NCI-H526 treated with DMSO at 0.1 percent for 48 hours (cell line): Measurements from ENCODE around the gene TNS1.

Experiments used
- DNase-seq: peaks from one replicate; lab custom pipeline; 2025; lab: John Stamatoyannopoulos, UW

TNS1 gene

GRCh38 chr2:217980036-217980435, 22.8 kb downstream of the TNS1 start:
- no peak for DNase-seq

DNA sequence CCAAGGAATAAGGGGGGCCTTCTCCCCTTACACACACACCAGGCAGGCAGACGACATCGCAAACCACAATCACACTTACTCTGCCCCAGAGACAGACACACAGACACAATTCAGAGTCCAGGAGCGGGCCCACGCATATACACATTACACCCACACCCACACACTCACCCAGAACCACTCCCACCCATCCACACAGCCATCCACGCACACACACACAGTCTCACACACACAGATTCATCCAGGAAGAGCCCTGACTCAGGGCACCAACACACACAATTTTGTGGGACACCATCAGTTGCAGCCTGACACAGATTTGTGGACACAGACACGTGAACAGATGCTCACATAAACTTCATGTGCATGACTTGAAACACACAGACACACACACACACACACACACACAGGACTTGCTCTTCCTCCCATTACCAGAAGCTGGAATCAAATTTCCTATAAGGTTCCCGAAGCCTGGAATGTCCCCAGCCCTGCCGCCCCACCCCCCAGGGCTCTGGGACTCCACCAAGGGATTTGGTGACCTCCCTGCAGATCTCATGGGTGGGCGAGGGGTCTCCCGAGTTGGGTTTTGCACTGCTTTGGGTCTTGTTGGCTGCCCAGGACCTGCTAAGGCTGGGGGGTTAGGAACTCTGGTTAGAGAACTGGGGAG, 23.5 kb downstream of the TNS1 start:
- DNase-seq, result no peak

DNA sequence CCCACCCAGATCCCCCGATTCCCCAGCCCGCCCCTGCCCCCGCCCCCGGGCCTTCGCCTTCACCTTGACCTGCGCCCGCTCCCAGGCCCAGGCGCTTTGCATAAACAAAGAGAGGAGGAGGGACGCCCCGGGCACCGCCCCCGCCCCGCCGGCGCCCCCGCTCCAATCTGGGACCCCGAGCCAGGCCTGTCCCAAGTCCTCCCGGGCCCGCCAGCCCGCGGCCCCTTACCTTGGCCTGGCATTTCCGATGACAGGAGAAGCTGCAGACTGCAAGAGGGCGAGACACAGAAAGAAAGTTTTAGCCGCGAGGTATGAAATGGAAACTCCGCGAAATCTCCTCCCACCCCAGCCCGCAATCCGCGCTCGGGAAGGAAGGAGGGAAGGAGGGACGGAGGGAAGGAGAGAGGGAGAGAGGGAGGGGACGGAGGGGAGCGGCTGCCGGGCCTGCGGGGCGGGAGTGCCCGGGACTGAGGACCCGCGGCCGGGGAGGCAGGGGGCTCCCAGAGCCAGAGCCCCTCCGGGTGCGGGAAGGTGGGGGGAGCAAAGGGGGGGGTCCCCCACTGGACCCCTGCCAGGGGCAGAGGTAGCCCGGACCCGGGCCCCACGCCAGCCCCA, 24.2 kb downstream of the TNS1 start:
- DNase-seq, result no peak

DNA sequence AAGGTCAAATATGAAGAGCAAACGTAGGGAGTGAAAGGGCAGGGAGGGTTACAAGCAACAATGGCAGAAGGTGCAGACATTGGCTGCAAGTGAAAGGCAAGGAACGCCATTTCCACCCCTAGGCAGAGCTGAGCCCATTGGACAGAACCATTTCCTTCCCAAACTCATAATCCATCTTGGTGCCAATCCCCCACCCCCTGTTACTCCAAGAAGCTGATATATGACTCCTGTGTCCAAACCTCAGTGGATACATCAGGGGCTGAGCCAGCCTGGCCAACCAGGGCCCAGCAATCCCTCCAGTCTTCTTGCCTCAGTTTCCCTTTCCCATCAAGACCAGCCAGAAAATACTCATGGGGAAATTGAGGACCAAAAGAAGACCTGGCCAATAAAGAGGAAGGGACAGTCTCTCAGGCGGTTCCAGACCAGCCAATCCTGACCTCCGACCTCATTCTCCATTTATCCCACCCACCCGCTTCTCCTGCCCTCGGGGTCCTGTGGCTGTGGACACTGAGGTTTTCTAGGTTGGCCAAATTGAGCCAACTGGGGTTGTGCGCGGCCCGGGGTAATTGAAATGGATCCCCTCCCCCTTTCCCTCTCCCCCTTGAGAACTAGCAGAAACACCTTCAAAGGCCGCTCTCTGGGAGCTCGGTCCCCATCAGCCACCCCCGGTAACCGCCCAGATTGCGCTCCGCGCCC, 24.8 kb downstream of the TNS1 start:
- DNase-seq, result no peak

DNA sequence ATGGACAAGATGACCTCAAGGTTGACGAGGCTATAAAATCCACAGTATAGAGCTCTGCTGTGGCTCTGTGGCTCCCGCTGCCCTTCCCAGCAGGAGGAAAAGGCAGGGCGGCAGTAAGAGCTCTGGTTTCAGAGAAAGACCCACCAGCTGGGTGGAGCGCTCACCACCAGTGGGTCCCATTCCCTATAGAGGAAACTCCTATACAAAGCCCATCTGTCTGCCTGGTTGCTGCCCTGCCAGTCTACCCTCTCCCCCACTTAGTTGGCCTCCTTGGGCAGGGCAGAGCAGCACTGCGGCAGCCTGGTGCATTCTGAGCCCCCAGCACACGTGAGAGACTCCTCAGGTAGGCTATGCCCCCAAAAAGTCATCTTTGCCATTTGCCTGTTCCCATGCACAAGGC, 26.5 kb downstream of the TNS1 start:
- DNase-seq, result no peak

GRCh38 chr2:217975626-217976025, 27.2 kb downstream of the TNS1 start:
- no peak for DNase-seq

- DNase-seq, result no peak
Observed at GRCh38 chr2:217974389-217975005, 28.3 kb downstream of the TNS1 start.

GRCh38 chr2:217973008-217973787, 29.6 kb downstream of the TNS1 start:
- DNase-seq, result no peak

DNA sequence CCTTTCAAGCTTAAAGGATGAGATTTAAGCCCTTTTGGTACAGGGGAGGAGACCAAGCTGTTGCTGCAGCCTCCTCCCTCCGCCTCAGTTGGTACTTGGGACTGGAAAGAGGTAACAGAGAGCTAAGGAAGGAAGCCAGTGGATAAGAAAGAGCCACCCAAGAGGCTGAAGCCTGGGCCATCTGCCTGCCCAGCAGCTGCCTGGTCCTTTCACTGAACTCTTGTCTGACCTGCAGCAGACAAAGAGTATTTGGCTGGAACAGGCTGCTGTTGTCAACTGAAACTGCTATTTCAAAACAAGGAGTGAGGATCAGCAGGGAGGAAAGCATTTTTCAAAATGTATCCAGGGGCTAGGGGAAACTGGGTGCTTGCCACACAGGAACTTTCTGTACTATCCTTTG, 30.3 kb downstream of the TNS1 start:
- DNase-seq, result no peak

- no peak for DNase-seq
Observed at GRCh38 chr2:217972037-217972436, 30.8 kb downstream of the TNS1 start.

DNA sequence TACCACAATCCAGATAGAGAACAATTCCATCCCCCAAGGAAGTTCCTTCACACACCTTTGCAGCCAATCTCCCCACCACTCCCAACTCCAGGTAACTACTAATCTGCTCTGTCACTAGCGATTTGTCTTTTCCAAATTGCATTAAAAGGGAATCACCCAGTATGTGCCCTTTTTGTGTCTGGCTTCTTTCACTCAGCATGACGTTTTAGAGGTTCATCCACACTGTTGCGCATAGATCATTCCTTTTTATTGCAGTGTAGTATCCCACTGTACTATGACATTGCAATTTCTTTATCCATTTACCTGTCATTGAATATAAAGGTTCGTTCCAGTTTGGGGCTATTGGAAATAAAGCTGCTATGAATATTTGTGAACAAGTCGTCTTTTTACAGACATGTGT, 31.6 kb downstream of the TNS1 start:
- DNase-seq, result no peak

GRCh38 chr2:217970206-217970605, 32.6 kb downstream of the TNS1 start:
- no peak for DNase-seq

GRCh38 chr2:217969588-217969987, 33.2 kb downstream of the TNS1 start:
- no peak for DNase-seq

DNA sequence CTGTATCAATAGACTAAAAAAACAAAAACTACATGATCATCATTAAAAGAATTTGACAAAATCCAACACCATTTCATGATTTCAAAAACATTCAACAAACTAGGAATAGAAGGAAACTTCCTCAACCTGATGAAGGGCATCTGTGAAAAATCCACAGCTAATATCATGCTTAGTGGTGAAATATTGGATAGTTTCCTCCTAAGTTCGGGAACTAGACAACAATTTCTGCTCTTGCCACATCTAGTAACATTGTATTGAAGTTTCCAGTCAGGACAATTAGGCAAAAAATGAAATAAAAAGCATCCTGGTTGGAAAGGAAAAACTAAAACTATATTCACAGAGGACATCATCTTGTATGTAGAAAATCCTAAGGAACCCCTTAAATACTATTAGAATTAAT, 34.8 kb downstream of the TNS1 start:
- DNase-seq, result no peak

- no peak for DNase-seq
Observed at GRCh38 chr2:217966423-217967070, 36.2 kb downstream of the TNS1 start.

DNA sequence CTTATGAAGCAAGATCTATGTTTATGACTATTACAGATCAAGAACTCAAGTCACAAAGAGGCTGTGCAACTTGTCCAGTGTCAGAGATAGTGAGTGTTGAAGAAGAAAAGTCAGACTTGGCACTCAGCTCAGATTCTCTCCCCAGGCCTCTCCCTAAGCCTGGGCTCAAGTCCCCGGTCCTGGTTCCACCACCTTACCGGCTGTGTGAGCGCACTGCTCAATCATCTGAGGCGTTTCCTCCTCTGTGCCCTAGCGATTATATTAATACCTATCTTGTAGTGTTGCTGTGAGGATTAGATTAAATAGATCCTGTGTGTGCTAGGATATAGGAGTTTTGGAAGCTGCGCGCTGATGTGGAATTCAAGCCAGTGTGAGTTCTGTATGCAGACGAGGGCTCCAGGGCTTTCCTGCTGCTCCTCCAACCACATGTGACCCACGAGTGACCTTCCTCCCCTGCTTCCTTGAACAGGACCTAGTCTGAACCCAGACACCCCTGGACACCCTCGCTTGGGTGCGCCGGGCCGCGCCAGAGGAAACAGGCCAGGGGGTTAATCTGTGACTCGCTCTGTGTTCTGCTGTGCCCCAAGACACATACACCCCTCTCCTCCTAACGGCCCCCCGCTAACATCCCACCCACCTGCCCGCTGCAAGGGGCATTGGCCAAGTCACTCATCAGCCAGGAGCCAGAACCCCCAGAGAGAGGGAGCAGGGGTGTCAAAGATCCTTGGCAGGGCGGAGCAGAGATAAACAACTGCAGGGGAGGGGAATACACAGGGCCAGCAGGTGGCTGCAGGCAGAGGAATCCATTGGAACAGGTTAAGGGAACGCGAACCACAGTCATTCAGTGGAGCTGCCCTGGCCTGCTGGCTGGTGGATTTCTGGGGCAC, 38.3 kb downstream of the TNS1 start:
- no peak for DNase-seq

- no peak for DNase-seq
Observed at GRCh38 chr2:217960351-217960750, 42.4 kb downstream of the TNS1 start.

DNA sequence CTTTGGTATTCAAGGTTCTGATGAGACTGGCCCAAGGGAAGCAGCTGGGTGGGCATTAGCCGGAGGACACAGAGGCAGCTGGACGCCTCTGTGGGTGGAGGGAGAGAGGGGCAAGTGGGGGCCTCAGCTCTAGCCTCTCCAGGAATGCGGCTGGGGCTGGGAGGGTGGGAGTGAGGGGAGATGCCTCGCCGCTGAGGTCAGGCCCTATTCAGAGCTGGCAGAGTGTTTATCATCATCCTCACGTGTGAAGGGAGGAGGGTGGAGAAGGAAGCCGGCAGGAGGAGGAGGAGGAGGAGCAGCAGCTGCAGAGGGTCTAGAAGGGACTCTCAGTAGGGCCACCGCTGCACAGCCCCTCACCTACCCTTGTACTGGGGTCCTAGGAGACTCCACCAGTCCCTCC, 43.1 kb downstream of the TNS1 start:
- DNase-seq, result no peak

DNA sequence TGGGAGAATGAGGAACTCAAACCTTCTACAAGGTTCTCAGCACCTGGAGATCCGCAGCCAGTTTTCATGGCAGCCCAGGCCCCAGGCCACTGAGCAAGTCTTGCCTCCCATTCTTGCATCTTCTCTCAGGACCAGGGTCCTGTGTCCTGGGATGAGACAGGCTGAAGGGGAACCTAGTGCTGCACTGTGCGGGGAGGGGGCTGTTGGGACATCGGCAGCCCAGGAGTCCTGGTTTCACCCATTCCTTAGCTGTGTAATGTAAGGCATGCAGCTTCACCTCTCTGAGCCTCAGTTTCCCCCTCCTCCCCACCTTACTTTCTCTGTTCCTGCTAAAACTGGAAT, 43.9 kb downstream of the TNS1 start:
- no peak for DNase-seq

GRCh38 chr2:217958206-217958883, 44.5 kb downstream of the TNS1 start:
- no peak for DNase-seq
